HG03025 (cell line): ENCODE measurements around the gene CHMP5.
A peak's percentile ranks its signal among the peaks of the same experiment; 100 is the strongest.

Experiments
- ATAC-seq: cut with Tn5 transposase; IDR thresholded peaks from one replicate; pipeline ENCODE4 v1.9.1; 2021; ENCODE audit warnings: mild to moderate bottlenecking, moderate library complexity; ENCODE audit not compliant: unreplicated experiment, low FRiP score

CHMP5 gene

GRCh38 chr9:33273266-33273971, 8.6 kb downstream of the CHMP5 start:
- no peak for ATAC-seq

GRCh38 chr9:33273972-33274328, 9.1 kb downstream of the CHMP5 start:
- no peak for ATAC-seq

- ATAC-seq, result no peak
Measured at GRCh38 chr9:33277484-33277883, 12.6 kb downstream of the CHMP5 start.

GRCh38 chr9:33285502-33285901, 20.7 kb downstream of the CHMP5 start:
- no peak for ATAC-seq

- ATAC-seq, result no peak
Measured at GRCh38 chr9:33287087-33287490, 22.2 kb downstream of the CHMP5 start.

GRCh38 chr9:33288235-33288634, 23.4 kb downstream of the CHMP5 start:
- no peak for ATAC-seq

GRCh38 chr9:33288828-33289483, 24.1 kb downstream of the CHMP5 start:
- no peak for ATAC-seq

- no peak for ATAC-seq
Measured at GRCh38 chr9:33289496-33289895, 24.6 kb downstream of the CHMP5 start.

- peak; percentile 34 for ATAC-seq
Measured at GRCh38 chr9:33289936-33290246, 25.0 kb downstream of the CHMP5 start.

GRCh38 chr9:33290247-33291030, 25.6 kb downstream of the CHMP5 start, which contains the start of gene NFX1:
Gene NFX1 (plus strand): TSS chr9:33290516. CDS start chr9:33290573, 57 bp downstream.
- ATAC-seq, result peak; percentile 85

- ATAC-seq, result peak; percentile 1
Measured at GRCh38 chr9:33291031-33291397, 26.2 kb downstream of the CHMP5 start.

- no peak for ATAC-seq
Measured at GRCh38 chr9:33291901-33292300, 27.1 kb downstream of the CHMP5 start.

GRCh38 chr9:33293782-33294181, 28.9 kb downstream of the CHMP5 start:
- ATAC-seq, result no peak

GRCh38 chr9:33294670-33295432, 30.0 kb downstream of the CHMP5 start:
- ATAC-seq, result no peak

GRCh38 chr9:33295571-33295970, 30.7 kb downstream of the CHMP5 start:
- ATAC-seq, result peak; percentile 36

- peak; percentile 89 for ATAC-seq
Measured at GRCh38 chr9:33297432-33297831, 32.6 kb downstream of the CHMP5 start.

GRCh38 chr9:33300546-33300945, 35.7 kb downstream of the CHMP5 start:
- no peak for ATAC-seq

GRCh38 chr9:33304362-33304761, 39.5 kb downstream of the CHMP5 start:
- no peak for ATAC-seq

GRCh38 chr9:33306037-33306436, 41.2 kb downstream of the CHMP5 start:
- no peak for ATAC-seq

GRCh38 chr9:33307067-33307466, 42.2 kb downstream of the CHMP5 start:
- no peak for ATAC-seq

- ATAC-seq, result no peak
Measured at GRCh38 chr9:33309903-33310302, 45.1 kb downstream of the CHMP5 start.
